HG02759 (cell line): ENCODE data around the gene ITPR2.
A peak's percentile ranks its signal among the peaks of the same experiment; 100 is the strongest.
"Not testable (repeated sequence)": the region's sequence is repeated elsewhere in the genome, so short reads cannot be mapped to it uniquely, and the experiment has no call there.

ENCODE experiments used
- ATAC-seq: cut with Tn5 transposase; IDR thresholded peaks from one replicate; pipeline ENCODE4 v1.9.1; 2021; ENCODE audit warnings: mild to moderate bottlenecking, moderate library complexity; ENCODE audit not compliant: unreplicated experiment

ITPR2 gene

GRCh38 chr12:26767116-26767515, 65.9 kb downstream of the ITPR2 start:
- peak; percentile 39 for ATAC-seq

GRCh38 chr12:26762186-26762585, 70.8 kb downstream of the ITPR2 start:
- no peak for ATAC-seq

- ATAC-seq = no peak
These were observed 71.2 kb downstream of the ITPR2 start for GRCh38 chr12:26761775-26762174.

- no peak for ATAC-seq
These were observed 72.2 kb downstream of the ITPR2 start for GRCh38 chr12:26760657-26761293.

- ATAC-seq = not testable (repeated sequence)
These were observed 77.6 kb downstream of the ITPR2 start for GRCh38 chr12:26755362-26755761.

- ATAC-seq = no peak
These were observed 78.8 kb downstream of the ITPR2 start for GRCh38 chr12:26754148-26754547.

GRCh38 chr12:26751179-26751578, 81.8 kb downstream of the ITPR2 start:
- no peak for ATAC-seq

- ATAC-seq = peak; percentile 36
These were observed 82.3 kb downstream of the ITPR2 start for GRCh38 chr12:26750531-26751175.

GRCh38 chr12:26749781-26750180, 83.2 kb downstream of the ITPR2 start:
- ATAC-seq = peak; percentile 77

- ATAC-seq = peak; percentile 43
These were observed 84.1 kb downstream of the ITPR2 start for GRCh38 chr12:26748741-26749431.

- peak; percentile 16 for ATAC-seq
These were observed 84.6 kb downstream of the ITPR2 start for GRCh38 chr12:26748412-26748740.

GRCh38 chr12:26746121-26746714, 86.8 kb downstream of the ITPR2 start:
- no peak for ATAC-seq

GRCh38 chr12:26744697-26745440, 88.1 kb downstream of the ITPR2 start:
- no peak for ATAC-seq

GRCh38 chr12:26744042-26744626, 88.9 kb downstream of the ITPR2 start:
- no peak for ATAC-seq

GRCh38 chr12:26741584-26742227, 91.3 kb downstream of the ITPR2 start:
- no peak for ATAC-seq

GRCh38 chr12:26740991-26741390, 92.0 kb downstream of the ITPR2 start:
- no peak for ATAC-seq

GRCh38 chr12:26740348-26740747, 92.6 kb downstream of the ITPR2 start:
- ATAC-seq = no peak

GRCh38 chr12:26737487-26738030, 95.4 kb downstream of the ITPR2 start:
- no peak for ATAC-seq

GRCh38 chr12:26736563-26737486, 96.2 kb downstream of the ITPR2 start:
- no peak for ATAC-seq
